NCI-H2029 treated with DMSO at 0.1 percent for 48 hours (cell line): Measurements from ENCODE around the gene CADM2.
"Not testable (repeated sequence)": the region's sequence is repeated elsewhere in the genome, so short reads cannot be mapped to it uniquely, and the experiment has no call there.

ENCODE experiments used
- DNase-seq: peaks from one replicate; lab custom pipeline; 2025; lab: John Stamatoyannopoulos, UW

Gene CADM2

GRCh38 chr3:84958495-84959469 is at the start of gene CADM2:
CADM2 (plus strand) TSS chr3:84958989.
- peak; percentile 85 for DNase-seq

GRCh38 chr3:84918592-84918991 is 40.2 kb upstream of the CADM2 start:
- not testable (repeated sequence) for DNase-seq

GRCh38 chr3:84922682-84923081 is 36.1 kb upstream of the CADM2 start:
- no peak for DNase-seq

DNA sequence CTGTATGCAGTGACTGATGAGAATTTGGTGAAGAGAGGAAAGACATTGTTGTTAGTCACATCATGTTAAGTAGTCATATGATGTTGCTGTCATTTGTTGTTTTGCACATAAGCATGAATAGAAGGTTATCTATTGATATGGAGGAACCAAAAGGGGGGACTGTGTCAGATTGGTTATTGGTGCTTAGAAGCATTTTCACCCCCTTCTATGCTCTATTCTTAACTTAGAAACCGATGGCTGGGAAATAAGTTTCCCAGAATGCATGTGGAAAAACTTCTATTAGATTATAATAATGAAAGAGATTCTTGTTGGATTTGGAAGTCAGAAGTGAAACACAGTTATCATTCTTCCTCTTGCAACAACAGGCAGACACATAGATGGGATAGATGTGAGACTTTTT is 33.2 kb upstream of the CADM2 start:
- DNase-seq = no peak

GRCh38 chr3:84943379-84943778 is 15.4 kb upstream of the CADM2 start:
- DNase-seq = no peak

GRCh38 chr3:84946240-84946639 is 12.5 kb upstream of the CADM2 start:
- DNase-seq = no peak

DNA sequence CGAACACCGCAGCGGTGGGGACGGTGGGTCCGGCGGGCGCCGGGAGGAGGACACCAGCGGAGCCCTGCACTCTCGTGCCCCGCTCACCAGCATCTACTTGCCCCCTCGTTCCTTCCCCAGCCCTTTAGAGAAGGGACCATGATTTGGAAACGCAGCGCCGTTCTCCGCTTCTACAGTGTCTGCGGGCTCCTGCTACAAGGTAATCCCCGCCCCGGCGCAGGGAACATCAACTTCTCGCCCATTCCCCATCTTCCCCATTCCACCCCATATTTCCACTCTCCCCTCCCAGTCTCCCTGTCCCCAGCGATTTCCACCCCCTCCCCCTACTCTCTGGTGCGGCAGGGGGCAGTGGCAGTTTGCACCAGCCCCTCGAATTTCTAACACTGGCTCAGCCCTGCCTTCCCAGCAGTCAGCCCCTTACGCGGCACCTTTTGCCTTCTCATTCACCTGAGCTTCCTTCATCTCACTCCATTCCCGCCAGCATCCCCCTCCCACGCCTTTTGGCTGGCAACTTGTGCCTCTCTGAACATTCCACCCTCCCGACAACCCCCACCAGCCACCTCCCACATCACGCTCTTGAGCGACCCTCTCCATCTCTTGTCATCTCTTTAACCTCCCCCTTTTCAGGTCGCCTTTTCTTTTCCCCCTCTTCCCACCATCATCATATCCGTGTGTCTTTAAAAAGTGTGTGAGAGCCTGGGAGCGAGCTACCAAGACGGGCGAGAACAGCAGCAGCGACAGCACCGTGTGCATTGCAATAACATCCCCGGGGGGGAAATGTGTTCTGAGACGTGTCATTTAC is 882 bp downstream of the CADM2 start:
- no peak for DNase-seq

DNA sequence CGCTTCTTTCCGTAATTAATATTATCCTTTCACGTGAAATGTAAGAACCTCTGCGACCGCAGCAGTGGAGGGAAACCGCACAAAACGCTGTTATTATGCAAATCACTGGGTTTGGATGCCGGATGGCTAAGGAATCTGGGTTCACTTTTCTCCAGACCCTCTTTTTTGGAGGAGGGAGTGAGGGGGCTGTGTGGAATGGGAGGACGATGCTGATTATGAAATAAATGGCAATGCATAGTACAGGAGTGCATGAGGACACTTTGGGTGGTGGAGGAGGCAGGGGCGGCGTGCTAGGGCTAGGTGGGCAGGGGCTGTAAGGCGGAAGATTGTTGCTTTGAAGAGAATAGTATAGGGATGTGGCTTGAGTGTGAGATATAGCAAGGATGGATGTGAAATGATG is 1.8 kb downstream of the CADM2 start:
- no peak for DNase-seq

- DNase-seq = no peak
These were observed 2.2 kb downstream of the CADM2 start for GRCh38 chr3:84961011-84961410.

- DNase-seq = no peak
These were observed 2.9 kb downstream of the CADM2 start for GRCh38 chr3:84961521-84962255.

- DNase-seq = no peak
These were observed 3.6 kb downstream of the CADM2 start for GRCh38 chr3:84962415-84962814.

DNA sequence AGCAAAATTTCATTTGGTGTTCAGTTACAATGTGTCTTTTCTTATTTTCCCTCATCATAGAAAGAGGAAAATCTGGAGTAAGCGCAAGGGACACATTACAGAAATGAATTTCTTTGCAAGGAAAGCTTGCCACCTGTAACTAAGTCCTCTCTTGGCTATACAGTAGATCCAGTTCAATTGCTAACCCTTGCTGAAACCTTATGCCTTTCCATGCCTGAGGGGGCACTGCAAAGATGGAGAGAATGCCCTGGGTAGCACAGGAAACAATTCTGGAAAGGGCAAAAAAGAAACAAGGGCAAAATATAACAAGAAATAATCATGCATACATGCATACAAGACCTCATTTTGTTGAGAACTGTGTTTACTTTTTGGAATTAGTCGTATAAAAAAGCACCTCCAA is 4.3 kb downstream of the CADM2 start:
- peak; percentile 29 for DNase-seq

- DNase-seq = peak; percentile 39
These were observed 6.4 kb downstream of the CADM2 start for GRCh38 chr3:84965141-84965540.

DNA sequence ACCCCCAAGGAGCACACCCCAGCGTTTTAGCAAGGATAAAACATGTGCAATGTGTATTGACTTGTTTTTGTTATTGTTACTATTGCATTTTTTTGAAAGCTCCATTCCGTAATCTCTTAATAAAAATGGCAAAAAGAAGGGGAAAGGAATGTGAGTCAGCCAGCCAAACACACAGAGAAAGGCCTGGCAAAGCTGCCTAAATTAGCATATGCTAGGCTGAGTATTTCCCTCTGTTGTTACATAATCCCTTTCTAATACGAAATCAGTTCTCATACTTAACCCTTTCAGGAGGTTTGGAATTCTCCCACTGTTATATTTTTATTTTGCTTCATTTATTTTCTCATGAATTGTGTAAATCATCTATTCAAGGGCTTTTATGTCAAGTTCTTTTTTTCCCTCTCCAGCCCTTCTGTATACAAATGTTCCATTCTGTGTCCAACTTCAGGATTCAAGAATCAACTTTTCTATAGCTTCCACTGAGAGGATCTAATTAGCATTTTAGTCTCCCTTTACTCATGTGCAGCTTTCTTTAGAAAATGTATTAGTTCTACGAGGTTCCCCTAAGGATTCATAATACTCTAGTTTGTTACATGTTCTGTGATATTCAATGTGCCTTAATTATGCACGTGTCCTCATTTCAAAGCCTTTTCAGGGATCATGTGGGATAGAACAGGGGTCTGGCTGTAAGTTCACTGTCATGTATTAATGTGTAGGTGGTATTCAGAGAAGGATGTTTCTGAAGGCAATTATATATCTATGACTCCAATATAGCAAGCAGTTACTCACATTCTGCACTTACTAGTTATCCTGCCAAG is 9.2 kb downstream of the CADM2 start:
- peak; percentile 39 for DNase-seq

DNA sequence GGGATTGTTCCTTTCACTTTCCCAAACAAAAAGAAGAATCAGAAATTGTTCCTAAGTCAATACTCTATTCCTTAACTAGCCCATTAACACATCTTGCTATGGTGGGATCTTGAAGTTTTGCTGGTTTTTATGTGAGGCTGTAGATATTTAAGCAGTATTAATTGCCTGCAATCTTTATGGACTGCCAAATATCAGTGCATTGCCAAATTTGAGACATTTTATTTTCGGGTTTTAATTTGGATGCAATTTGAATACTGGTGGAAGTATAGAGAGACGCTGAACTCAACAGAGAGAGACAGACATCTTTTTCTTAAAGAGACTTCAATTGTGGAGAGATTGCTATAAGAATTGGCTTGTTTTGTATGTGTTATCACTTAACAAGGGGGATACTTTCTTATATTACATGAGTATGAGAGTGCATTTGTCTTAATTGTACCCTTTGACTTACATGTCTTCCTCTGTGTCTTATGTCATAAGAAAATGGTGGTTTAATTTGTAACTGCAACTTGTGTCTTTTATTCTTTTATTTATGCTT is 10.0 kb downstream of the CADM2 start:
- no peak for DNase-seq

GRCh38 chr3:84974347-84974746 is 15.6 kb downstream of the CADM2 start:
- DNase-seq = no peak

- no peak for DNase-seq
These were observed 18.2 kb downstream of the CADM2 start for GRCh38 chr3:84977021-84977420.

DNA sequence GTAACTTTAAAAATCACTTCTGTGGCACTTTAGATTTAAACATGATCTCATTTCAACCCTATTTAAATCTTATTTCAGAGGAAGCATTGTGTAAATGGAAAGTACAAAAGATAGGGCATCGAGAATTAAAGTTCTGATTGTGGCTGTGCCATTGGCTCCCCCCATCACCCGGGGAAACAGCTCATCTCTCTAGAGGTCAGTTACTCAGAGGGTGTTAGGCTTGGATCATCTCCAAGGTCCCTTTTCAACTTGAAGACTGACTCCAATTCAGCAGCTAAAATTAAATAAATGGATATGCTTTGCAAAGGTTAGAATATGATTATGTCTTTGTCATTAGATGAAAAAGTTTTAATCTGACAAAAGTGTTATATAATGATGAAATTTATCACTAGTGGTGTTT is 20.1 kb downstream of the CADM2 start:
- DNase-seq = no peak

DNA sequence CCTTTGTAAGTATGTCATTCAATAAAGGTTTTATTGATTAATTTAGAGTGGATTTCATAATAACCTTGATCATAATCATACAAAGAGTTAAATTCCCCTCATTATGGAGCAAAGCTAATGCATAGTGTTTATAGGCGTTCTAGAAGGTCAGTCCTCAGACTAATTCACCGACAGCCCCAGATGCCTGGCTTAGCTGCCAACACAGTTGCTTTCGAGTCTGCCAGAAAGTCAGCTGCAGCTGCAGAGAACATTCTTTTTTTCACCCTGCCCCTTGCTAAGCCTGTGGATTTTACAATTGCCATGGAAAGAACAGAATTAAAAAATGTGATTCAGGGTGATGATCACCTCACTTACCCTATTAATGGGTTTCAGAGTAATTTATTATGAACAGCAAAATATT is 21.2 kb downstream of the CADM2 start:
- DNase-seq = no peak

GRCh38 chr3:84980456-84980855 is 21.7 kb downstream of the CADM2 start:
- no peak for DNase-seq

- no peak for DNase-seq
These were observed 24.7 kb downstream of the CADM2 start for GRCh38 chr3:84983490-84983889.
